HEK293 (cell line): ENCODE data around the gene KIZ.

Source experiments
- CTCF ChIA-PET: fragments of 350-600 bp; formaldehyde crosslinking; extraction: SDS; loops from one replicate; lab custom pipeline; 2021; ENCODE audit warnings: antibody characterized with exemption; lab: Yijun Ruan, JAX
- POLR2A ChIA-PET: fragments of 300-600 bp; formaldehyde crosslinking; extraction: SDS; loops from one replicate; lab custom pipeline; 2020; ENCODE audit warnings: antibody characterized with exemption, inconsistent platforms; lab: Yijun Ruan, JAX
- H3K27ac ChIP-seq: fragments of 200-500 bp; sonication (Bioruptor generic); 2 replicates; pipeline ENCODE4 v1.5.1; 2014; ENCODE audit warnings: low read depth, low read length, control low read depth, inconsistent platforms; ENCODE audit errors: extremely low read depth
- H3K36me3 ChIP-seq, 2 experiments: fragments of 200-500 bp in 1 of 2; sonication (Bioruptor generic) in 1 of 2; 1 replicate in 1 of 2; 2 replicates in 1 of 2; pipeline ENCODE4 v1.5.1; 2014 to 2017; ENCODE audit warnings: inconsistent platforms in 2 of 2, low read length in 2 of 2; ENCODE audit not compliant: control insufficient read depth in 2 of 2, insufficient read depth in 1 of 2
- H3K4me1 ChIP-seq: fragments of 200-500 bp; sonication (Bioruptor generic); 2 replicates; pipeline ENCODE4 v1.5.1; 2014; ENCODE audit warnings: mild to moderate bottlenecking, low read length, inconsistent platforms; ENCODE audit not compliant: control insufficient read depth, insufficient read depth
- H3K4me3 ChIP-seq: 2 replicates; pipeline ENCODE4 v1.5.1; 2011; ENCODE audit warnings: low read depth, mild to moderate bottlenecking, control low read depth, low read length, moderate library complexity
- H3K9me3 ChIP-seq: fragments of 200-500 bp; sonication (Bioruptor generic); 2 replicates; pipeline ENCODE4 v1.5.1; 2014; ENCODE audit warnings: low read depth, low read length, inconsistent platforms; ENCODE audit not compliant: control insufficient read depth, insufficient read depth
- GLI4 ChIP-seq: fragments of 450-650 bp; formaldehyde crosslinking; IDR thresholded peaks from 2 replicates; pipeline ENCODE4 v1.5.1; 2016; ENCODE audit warnings: missing biosample characterization, missing genetic modification characterization
- KLF1 ChIP-seq: fragments of 450-650 bp; formaldehyde crosslinking; IDR thresholded peaks from 2 replicates; pipeline ENCODE4 v1.5.1; 2016; ENCODE audit warnings: missing biosample characterization, missing genetic modification characterization
- MEIS1 ChIP-seq: sonication (generic); formaldehyde crosslinking; IDR thresholded peaks from 2 replicates; pipeline ENCODE4 v1.8.1; 2022; ENCODE audit warnings: missing genetic modification reagents, mild to moderate bottlenecking, borderline replicate concordance
- SP2 ChIP-seq: fragments of 450-650 bp; formaldehyde crosslinking; IDR thresholded peaks from 2 replicates; pipeline ENCODE4 v1.5.1; 2016; ENCODE audit warnings: missing biosample characterization, missing genetic modification characterization
- ZBTB7A ChIP-seq: fragments of 450-650 bp; formaldehyde crosslinking; IDR thresholded peaks from 2 replicates; pipeline ENCODE4 v1.5.1; 2016; ENCODE audit warnings: low read depth, missing biosample characterization, missing genetic modification characterization
- ZFP41 ChIP-seq: fragments of 450-650 bp; formaldehyde crosslinking; IDR thresholded peaks from 2 replicates; pipeline ENCODE4 v1.5.1; 2016; ENCODE audit warnings: missing biosample characterization, missing genetic modification characterization, borderline replicate concordance
- ZNF10 ChIP-seq: fragments of 450-650 bp; formaldehyde crosslinking; IDR thresholded peaks from 2 replicates; pipeline ENCODE4 v1.5.1; 2017; ENCODE audit warnings: missing biosample characterization, missing genetic modification characterization
- ZNF155 ChIP-seq: fragments of 450-650 bp; formaldehyde crosslinking; IDR thresholded peaks from 2 replicates; pipeline ENCODE4 v1.5.1; 2016; ENCODE audit warnings: missing biosample characterization, missing genetic modification characterization
- ZNF19 ChIP-seq: fragments of 450-650 bp; formaldehyde crosslinking; IDR thresholded peaks from 2 replicates; pipeline ENCODE4; 2016; ENCODE audit warnings: missing biosample characterization, missing genetic modification characterization, low read depth
- ZNF211 ChIP-seq: fragments of 450-650 bp; formaldehyde crosslinking; IDR thresholded peaks from 2 replicates; pipeline ENCODE4 v1.5.1; 2016; ENCODE audit warnings: low read depth, missing biosample characterization, missing genetic modification characterization
- ZNF394 ChIP-seq: fragments of 450-650 bp; formaldehyde crosslinking; IDR thresholded peaks from 2 replicates; pipeline ENCODE4 v1.5.1; 2016; ENCODE audit warnings: missing biosample characterization, missing genetic modification characterization, mild to moderate bottlenecking, moderate library complexity, borderline replicate concordance
- ZNF426 ChIP-seq: fragments of 450-650 bp; formaldehyde crosslinking; IDR thresholded peaks from 2 replicates; pipeline ENCODE4 v1.5.1; 2017; ENCODE audit warnings: missing biosample characterization, missing genetic modification characterization, mild to moderate bottlenecking, inconsistent platforms, moderate library complexity
- ZNF501 ChIP-seq: fragments of 450-650 bp; formaldehyde crosslinking; IDR thresholded peaks from 2 replicates; pipeline ENCODE4 v1.5.1; 2016; ENCODE audit warnings: missing biosample characterization, missing genetic modification characterization
- ZNF610 ChIP-seq: fragments of 450-650 bp; formaldehyde crosslinking; IDR thresholded peaks from 2 replicates; pipeline ENCODE4 v1.5.1; 2016; ENCODE audit warnings: missing biosample characterization, missing genetic modification characterization, borderline replicate concordance
- ZNF701 ChIP-seq: fragments of 450-650 bp; formaldehyde crosslinking; IDR thresholded peaks from 2 replicates; pipeline ENCODE4 v1.5.1; 2016; ENCODE audit warnings: missing biosample characterization, missing genetic modification characterization
- ZNF76 ChIP-seq: fragments of 450-650 bp; formaldehyde crosslinking; IDR thresholded peaks from 2 replicates; pipeline ENCODE4; 2016; ENCODE audit warnings: low read depth, missing biosample characterization, missing genetic modification characterization, borderline replicate concordance
- ZXDB ChIP-seq: fragments of 450-650 bp; formaldehyde crosslinking; IDR thresholded peaks from 2 replicates; pipeline ENCODE4 v1.5.1; 2016; ENCODE audit warnings: missing biosample characterization, missing genetic modification characterization
- TF ChIP-seq, protein P1 (sequence below): fragments of 450-650 bp; formaldehyde crosslinking; IDR thresholded peaks from 2 replicates; pipeline ENCODE4 v1.5.1; 2016; ENCODE audit warnings: missing biosample characterization, missing genetic modification characterization, borderline replicate concordance
- TF ChIP-seq, protein P2 (sequence below): fragments of 450-650 bp; formaldehyde crosslinking; IDR thresholded peaks from 2 replicates; pipeline ENCODE4 v1.5.1; 2016; ENCODE audit warnings: missing biosample characterization, missing genetic modification characterization, low read depth
- TF ChIP-seq, protein P3 (sequence below): fragments of 450-650 bp; IDR thresholded peaks from 2 replicates; pipeline ENCODE4 v1.5.1; 2018; ENCODE audit warnings: missing biosample characterization, missing genetic modification characterization
- TF ChIP-seq, protein P4 (sequence below): fragments of 450-650 bp; formaldehyde crosslinking; optimal IDR thresholded peaks from 2 replicates; pipeline ENCODE3; 2016; ENCODE audit warnings: missing biosample characterization, mild to moderate bottlenecking, missing genetic modification characterization
- TF ChIP-seq, protein P5 (sequence below): fragments of 450-650 bp; formaldehyde crosslinking; IDR thresholded peaks from 2 replicates; pipeline ENCODE4 v1.5.1; 2016; ENCODE audit warnings: missing biosample characterization, missing genetic modification characterization

KIZ gene

DNA sequence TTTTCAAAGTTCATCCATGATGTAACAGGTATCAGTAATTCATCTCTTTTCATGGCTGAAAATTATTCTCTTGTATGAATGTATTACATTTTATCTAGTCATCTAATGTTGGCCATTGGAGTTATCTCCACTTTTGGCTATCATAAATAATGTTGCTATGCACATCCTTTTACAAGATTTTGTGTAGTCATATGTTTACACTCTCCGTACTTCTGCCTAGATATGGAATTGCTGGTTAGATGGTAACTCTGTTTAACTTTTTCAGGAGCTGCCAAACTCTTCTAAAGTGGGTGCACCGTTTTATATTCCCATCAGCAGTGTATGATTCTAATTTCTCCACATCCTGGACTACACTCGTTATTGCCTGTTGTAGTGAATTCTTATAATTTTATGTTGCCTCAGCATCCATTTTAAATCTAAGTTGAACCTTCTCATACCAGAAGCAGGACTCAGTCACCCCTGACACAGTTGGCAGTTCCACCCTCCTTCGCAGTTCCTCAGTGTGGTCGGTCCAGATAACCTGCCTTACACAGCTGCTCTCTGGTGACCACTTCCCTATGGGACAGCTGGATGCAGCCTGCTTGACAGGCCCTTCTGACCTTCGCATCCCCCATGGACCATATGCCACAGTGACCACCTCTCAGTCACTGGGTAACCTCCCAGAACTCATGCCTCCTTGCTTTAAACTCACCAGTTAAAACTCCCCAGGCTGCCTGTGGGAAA lies 33.9 kb downstream of the KIZ start:
- H3K27ac ChIP-seq, result no peak overlapping the region
- POLR2A ChIA-PET, result no interaction called here
- TF ChIP-seq, protein P1, sequence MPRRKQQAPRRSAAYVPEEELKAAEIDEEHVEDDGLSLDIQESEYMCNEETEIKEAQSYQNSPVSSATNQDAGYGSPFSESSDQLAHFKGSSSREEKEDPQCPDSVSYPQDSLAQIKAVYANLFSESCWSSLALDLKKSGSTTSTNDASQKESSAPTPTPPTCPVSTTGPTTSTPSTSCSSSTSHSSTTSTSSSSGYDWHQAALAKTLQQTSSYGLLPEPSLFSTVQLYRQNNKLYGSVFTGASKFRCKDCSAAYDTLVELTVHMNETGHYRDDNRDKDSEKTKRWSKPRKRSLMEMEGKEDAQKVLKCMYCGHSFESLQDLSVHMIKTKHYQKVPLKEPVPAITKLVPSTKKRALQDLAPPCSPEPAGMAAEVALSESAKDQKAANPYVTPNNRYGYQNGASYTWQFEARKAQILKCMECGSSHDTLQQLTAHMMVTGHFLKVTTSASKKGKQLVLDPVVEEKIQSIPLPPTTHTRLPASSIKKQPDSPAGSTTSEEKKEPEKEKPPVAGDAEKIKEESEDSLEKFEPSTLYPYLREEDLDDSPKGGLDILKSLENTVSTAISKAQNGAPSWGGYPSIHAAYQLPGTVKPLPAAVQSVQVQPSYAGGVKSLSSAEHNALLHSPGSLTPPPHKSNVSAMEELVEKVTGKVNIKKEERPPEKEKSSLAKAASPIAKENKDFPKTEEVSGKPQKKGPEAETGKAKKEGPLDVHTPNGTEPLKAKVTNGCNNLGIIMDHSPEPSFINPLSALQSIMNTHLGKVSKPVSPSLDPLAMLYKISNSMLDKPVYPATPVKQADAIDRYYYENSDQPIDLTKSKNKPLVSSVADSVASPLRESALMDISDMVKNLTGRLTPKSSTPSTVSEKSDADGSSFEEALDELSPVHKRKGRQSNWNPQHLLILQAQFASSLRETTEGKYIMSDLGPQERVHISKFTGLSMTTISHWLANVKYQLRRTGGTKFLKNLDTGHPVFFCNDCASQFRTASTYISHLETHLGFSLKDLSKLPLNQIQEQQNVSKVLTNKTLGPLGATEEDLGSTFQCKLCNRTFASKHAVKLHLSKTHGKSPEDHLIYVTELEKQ (tag by site-specific recombination), result no peak
- TF ChIP-seq ZNF211 (tag by site-specific recombination) (no peak), ZNF155 (tag by site-specific recombination) (no peak), ZNF10 (no peak), ZNF19 (tag by site-specific recombination) (no peak), ZNF701 (tag by site-specific recombination) (no peak), MEIS1 (no peak), ZNF501 (tag by site-specific recombination) (no peak), ZFP41 (tag by site-specific recombination) (no peak), ZNF610 (tag by site-specific recombination) (no peak), ZXDB (no peak), GLI4 (tag by site-specific recombination) (no peak), KLF1 (tag by site-specific recombination) (no peak), ZNF426 (tag by site-specific recombination) (no peak)
- TF ChIP-seq, protein P2, sequence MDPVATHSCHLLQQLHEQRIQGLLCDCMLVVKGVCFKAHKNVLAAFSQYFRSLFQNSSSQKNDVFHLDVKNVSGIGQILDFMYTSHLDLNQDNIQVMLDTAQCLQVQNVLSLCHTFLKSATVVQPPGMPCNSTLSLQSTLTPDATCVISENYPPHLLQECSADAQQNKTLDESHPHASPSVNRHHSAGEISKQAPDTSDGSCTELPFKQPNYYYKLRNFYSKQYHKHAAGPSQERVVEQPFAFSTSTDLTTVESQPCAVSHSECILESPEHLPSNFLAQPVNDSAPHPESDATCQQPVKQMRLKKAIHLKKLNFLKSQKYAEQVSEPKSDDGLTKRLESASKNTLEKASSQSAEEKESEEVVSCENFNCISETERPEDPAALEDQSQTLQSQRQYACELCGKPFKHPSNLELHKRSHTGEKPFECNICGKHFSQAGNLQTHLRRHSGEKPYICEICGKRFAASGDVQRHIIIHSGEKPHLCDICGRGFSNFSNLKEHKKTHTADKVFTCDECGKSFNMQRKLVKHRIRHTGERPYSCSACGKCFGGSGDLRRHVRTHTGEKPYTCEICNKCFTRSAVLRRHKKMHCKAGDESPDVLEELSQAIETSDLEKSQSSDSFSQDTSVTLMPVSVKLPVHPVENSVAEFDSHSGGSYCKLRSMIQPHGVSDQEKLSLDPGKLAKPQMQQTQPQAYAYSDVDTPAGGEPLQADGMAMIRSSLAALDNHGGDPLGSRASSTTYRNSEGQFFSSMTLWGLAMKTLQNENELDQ (tag by site-specific recombination), result no peak
- peaks cover 3 to 22% of the 10 kb centered on the region in 2 experiments; a peak in 2 of 3 replicates for H3K36me3 ChIP-seq
- CTCF ChIA-PET, result no interaction called here
- H3K4me1 ChIP-seq, result no peaks in the 10 kb centered on the region
- H3K4me3 ChIP-seq, result no peak overlapping the region
- H3K9me3 ChIP-seq, result no peaks in the 10 kb centered on the region

DNA sequence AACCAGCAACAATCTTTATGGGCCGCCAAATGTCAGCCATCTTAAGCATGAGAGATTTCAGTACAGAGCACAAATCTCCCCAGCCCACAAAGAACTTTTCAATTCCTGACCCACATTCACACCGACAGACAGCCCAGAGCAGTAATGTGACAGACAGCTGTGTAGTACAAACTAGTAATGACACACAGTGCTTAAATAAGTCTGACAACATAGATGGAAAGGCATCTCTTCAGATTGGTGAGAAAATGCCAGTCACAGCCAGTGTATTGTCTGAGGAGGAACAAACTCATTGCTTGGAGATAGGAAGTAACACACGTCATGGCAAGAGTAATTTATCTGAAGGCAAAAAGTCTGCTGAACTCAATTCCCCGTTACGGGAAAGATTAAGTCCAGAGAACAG lies 36.0 kb downstream of the KIZ start:
- no peaks in the 10 kb centered on the region for H3K9me3 ChIP-seq
- no peak overlapping the region for H3K27ac ChIP-seq
- POLR2A ChIA-PET, result no interaction called here
- H3K36me3 ChIP-seq, result peaks cover 3 to 22% of the 10 kb centered on the region in 2 experiments; a peak in 2 of 3 replicates
- H3K4me1 ChIP-seq, result no peaks in the 10 kb centered on the region
- CTCF ChIA-PET, result no interaction called here
- no peak overlapping the region for H3K4me3 ChIP-seq
- TF ChIP-seq, protein P3, sequence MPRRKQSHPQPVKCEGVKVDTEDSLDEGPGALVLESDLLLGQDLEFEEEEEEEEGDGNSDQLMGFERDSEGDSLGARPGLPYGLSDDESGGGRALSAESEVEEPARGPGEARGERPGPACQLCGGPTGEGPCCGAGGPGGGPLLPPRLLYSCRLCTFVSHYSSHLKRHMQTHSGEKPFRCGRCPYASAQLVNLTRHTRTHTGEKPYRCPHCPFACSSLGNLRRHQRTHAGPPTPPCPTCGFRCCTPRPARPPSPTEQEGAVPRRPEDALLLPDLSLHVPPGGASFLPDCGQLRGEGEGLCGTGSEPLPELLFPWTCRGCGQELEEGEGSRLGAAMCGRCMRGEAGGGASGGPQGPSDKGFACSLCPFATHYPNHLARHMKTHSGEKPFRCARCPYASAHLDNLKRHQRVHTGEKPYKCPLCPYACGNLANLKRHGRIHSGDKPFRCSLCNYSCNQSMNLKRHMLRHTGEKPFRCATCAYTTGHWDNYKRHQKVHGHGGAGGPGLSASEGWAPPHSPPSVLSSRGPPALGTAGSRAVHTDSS (tag by site-specific recombination), result no peak
- TF ChIP-seq ZNF394 (tag by site-specific recombination) (no peak), ZNF76 (no peak), SP2 (tag by site-specific recombination) (no peak), ZBTB7A (tag by site-specific recombination) (no peak)
- TF ChIP-seq, protein P4, sequence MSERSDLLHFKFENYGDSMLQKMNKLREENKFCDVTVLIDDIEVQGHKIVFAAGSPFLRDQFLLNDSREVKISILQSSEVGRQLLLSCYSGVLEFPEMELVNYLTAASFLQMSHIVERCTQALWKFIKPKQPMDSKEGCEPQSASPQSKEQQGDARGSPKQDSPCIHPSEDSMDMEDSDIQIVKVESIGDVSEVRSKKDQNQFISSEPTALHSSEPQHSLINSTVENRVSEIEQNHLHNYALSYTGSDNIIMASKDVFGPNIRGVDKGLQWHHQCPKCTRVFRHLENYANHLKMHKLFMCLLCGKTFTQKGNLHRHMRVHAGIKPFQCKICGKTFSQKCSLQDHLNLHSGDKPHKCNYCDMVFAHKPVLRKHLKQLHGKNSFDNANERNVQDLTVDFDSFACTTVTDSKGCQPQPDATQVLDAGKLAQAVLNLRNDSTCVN, result no peak
- TF ChIP-seq, protein P5, sequence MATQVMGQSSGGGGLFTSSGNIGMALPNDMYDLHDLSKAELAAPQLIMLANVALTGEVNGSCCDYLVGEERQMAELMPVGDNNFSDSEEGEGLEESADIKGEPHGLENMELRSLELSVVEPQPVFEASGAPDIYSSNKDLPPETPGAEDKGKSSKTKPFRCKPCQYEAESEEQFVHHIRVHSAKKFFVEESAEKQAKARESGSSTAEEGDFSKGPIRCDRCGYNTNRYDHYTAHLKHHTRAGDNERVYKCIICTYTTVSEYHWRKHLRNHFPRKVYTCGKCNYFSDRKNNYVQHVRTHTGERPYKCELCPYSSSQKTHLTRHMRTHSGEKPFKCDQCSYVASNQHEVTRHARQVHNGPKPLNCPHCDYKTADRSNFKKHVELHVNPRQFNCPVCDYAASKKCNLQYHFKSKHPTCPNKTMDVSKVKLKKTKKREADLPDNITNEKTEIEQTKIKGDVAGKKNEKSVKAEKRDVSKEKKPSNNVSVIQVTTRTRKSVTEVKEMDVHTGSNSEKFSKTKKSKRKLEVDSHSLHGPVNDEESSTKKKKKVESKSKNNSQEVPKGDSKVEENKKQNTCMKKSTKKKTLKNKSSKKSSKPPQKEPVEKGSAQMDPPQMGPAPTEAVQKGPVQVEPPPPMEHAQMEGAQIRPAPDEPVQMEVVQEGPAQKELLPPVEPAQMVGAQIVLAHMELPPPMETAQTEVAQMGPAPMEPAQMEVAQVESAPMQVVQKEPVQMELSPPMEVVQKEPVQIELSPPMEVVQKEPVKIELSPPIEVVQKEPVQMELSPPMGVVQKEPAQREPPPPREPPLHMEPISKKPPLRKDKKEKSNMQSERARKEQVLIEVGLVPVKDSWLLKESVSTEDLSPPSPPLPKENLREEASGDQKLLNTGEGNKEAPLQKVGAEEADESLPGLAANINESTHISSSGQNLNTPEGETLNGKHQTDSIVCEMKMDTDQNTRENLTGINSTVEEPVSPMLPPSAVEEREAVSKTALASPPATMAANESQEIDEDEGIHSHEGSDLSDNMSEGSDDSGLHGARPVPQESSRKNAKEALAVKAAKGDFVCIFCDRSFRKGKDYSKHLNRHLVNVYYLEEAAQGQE (tag by site-specific recombination), result no peak
